Measurements from ENCODE around the gene BSN.
"Not testable (repeated sequence)": the region's sequence is repeated elsewhere in the genome, so short reads cannot be mapped to it uniquely, and the experiment has no call there.

The BSN gene

DNA sequence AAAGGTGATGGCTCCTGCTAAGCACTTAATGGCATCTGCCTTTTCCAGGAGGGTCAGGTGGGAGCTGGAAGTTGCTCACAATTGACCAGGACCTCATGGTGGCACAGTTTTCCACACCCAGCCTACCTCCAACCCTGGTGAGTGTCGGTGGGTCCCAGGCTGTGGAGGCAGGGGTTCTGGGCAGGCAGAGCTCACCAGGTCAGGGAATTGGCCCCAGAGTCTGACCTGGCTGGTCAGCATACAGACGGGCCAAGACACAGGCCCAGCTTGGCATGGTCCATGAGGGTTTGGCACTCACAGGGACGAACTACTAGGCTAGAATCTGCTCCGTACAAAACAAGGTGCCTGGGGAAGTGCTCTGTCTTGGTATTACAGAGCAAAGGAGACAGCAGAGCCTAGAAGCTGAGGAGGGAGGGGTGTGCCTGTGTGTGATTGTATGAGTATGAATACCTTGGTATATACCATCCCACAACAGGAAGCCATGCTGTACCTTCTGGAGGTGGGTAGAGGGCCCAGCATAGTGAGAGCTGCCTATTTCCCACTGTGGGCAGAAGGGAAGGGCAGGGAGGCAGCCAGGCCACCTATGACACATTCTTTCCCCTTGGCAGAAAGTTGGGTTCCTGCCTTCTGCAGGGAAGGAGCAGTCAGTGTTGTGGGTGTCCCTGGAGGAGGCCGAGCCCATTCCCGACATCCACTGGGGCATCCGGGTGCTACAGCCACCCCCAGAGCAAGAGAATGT, 126.4 kb downstream of the BSN start:
- no peak for DNase-seq

DNA sequence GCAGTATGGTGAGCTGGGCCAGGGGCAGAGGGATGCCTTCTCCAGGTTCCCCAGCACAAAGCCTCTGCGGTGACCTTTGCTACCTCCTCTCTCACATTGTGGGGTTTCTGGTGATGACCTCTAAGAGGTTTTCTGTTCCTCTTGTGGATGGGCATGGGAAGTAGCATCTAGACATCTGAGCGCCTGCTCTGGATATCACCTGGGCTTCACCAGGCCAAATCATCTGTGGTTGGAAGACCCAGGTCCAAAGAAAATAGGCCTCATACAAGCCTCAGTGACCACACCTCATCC, 126.9 kb downstream of the BSN start:
- DNase-seq: no peak

DNA sequence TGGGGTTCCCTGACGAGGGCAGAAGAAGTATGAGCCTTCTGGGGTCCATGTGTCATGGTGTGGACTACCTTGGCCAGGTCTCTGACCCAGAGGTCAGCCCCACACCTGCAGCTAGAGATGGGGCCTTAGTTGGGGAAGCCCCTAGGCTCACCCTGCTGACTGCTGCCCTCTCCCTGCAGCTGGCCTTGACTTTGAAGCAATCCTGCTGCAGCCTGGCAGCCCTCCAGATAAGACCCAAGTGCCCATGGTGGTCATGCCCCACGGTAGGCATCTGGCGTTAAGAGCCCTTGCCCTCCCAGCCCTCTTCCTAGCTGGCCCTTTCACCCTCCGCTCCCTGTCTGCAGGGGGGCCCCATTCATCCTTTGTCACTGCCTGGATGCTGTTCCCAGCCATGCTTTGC, 127.3 kb downstream of the BSN start:
- no peak for DNase-seq

DNA sequence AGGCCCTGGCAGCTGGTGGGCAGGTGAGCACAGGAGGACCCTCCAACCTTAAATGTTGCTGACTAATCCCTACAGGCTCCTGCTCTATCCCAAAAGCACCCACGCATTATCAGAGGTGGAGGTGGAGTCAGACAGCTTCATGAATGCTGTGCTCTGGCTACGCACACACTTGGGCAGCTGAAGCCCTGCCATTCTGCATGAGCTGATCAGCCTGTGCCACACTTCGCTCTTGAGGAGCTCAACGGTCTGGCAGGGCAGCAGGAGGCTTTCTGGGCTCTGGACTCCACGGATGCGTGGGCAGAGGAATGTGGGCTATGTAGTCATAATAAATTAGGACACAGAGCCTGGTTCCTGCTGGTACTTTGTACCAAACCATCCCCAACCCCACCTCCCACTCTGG, 128.9 kb downstream of the BSN start:
- no peak for DNase-seq

DNA sequence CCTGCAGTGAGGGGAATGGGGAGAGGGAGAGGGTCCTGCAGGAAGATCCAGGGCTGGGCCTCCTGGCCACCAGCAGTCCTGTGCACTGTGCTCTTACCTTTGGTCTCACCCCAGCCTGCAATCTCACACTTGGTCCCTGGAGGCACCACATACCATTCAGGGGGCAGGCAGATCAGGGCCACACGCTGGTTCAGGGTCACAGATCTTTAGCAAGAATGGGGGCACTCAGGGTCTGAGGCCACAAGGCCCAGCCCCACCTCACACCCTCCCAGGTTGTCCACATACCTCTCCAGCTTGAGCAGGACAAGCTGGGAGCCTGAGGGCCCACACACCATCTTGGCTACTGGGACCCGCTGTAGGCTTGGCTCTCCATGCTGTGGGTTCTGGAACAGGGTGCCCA, 130.2 kb downstream of the BSN start:
- DNase-seq: not testable (repeated sequence)

DNA sequence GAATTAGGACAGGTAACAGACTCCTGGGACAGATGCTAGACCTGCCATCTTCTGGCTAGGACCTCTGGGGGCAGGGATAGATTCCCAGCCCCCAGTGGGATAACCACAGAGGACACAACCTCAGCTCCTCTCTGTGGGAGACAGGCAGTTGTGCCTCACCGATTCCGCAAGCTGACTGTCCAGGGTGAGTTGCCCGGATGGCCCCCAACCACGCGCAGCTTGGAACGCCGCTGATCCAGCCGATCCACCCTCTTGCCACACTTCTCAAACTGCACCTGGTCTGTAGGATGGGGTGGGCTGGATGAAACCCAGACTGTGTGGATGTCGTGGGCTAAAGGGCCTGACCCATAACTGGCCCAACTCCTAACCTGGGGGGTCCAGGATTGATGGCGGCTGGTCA, 130.8 kb downstream of the BSN start:
- DNase-seq: not testable (repeated sequence)

DNA sequence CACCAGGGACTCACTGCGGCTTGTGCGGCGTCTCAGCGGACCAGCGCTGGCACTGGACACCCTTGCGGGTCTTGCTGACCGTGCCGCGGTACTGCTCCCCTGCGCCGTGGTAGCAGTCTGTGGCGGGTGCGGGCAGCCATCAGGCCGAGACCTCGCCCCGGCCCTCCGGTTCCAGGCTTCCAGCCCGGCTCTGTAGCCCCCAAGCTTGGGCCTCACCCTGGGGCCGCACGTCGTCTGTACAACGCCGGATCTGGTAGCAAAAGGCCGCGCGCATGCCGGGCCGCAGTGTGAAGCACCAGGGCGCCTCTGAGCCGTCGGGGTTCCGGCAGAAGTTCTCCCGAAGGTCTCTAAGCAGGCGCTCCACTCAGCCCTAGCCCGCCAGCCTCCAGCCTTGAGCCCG, 131.6 kb downstream of the BSN start:
- not testable (repeated sequence) for DNase-seq

DNA sequence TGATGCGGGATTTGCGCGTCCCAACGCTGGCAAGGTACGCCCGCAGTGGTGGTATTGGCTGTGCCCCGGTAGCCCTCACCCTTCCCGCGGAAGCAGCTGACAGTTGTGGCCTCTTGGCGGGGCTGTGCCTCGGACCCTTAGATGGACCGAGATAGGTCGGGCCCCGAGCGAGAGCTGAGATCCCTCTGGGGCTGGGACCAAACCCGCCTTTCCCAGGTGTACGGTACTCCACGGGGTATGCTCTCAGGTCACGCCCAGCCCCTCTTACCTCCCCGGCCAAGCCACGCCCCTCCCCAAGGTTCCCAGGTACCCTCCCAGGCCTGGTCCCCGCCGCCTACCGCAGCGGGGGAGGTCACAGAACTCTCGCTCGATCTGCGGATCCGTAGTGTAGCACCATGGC, 132.1 kb downstream of the BSN start:
- not testable (repeated sequence) for DNase-seq

DNA sequence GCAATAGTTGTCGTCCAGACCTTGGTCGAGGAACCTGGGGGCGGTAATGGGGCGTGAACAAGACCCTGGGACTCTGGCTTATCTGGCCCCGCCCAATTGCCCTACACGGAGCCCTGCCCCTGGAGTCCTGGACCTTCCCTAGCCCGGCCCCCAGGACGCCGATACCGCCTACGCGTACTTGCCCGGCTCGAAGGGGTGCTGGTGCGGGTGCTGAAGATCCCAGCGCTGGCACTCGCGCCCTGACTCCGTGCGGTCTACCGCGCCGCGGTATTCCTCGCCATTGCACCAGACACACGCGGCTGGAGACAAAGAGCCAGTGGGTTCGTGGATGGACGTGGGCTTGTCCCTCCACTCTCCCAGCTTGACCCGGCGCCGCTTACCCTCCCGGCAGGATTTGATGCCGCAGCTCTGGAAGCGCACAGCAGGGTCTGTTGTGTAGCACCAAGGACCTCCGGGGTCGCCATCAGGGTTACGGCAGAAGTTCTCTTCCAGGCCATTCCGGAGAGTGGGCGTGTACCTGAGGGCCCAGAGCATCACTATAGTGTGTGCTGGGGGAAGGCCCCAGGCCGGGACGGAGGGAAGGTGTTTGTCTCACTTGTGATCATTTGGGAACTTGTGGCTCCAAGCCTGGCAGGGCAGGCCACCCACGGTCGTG, 132.6 kb downstream of the BSN start:
- not testable (repeated sequence) for DNase-seq

DNA sequence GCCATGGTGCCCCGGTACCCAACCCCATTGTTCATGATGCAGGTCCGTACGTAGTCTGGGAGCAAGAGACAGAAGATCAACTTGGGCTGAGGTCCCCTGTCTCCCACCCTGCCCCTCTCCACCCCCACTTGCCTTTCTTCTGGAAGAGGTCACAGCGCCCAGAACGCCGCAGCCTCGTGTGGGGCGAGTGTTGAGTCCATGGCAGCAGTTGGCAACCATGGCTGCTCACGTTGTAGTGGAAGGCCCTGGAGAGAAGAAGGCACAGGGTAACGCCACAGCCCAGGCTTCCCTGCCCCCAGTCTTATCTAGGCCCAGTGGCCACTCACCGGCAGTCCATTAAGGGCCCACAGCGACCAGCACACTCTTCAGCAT, 133.1 kb downstream of the BSN start:
- not testable (repeated sequence) for DNase-seq

DNA sequence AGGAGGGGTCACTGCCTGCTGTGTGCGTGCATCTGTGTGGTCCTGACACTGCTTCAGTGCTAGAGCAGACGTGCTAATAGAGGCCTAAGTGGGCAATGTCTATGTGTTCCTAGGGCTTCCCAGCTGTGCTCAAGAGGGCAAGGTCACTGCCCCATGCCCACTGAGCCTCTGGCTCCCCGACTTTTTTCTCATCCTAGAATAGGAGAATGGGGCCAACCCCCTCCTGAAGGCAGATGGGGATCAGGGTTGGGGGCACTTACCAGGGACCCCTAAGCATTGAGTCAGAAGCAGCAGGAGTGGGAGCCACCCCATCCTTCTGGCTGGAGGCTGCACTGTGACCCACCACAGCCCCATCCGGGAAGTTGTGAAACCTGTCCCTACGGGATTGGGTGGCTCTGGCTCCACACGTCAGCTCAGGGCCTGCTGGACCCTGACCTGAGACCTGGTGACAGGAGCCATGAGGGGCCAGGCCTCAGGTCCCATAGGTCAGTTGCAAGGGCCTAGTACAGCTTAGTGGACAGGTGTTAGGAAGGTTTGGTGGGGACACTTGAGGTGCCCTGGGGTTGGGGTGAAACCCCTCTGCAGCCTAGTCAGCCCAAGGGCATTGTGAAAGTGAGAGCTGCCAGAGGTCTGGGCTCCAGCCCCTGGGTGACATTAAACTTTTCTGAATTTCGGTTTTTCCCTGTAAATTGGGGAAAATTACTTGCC, 134.2 kb downstream of the BSN start:
- not testable (repeated sequence) for DNase-seq

DNA sequence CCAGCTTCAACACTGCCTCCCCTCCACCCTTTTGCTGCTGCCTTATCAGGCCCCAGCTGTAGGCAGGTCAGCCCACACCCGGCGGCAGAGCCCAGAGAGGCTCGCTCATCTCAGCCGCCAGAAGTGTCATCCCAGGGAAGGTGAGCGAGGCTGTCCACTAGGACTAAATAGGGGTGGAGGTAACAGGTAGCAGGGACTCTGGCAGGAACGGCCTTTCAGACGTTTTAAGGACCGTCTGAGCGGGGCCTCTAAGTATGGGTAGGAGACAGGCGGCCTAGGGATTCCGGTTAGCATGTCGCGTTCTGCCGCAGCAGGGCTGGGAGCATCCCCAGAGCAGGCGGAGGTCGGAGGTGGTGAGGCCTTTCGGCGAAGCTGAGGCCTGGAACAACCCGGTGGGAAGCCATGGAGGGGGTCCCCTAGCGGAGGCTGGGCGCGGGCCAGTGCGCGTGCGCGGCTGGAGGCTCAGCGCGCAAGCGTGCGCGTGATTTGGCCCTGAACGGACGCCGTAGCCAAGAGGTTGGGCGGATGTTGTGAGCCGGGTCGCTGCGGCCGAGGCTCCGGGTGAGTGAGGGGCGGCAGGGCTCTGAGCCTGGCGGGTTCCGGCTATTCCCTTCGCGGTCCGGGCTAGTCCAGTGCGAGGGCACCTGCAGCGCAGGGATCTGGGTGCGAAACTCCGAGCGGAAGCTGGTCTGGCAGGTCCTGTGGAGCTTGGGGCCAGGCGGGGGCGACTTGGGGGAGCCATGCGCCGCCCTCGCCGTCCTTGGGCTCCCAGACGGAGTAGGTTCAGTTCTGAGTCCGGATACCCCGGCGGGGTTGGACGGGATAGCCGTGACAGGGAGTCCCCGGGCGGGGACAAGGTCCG, 135.0 kb downstream of the BSN start, which contains the start of the genes MST1 and RNF123:
Gene MST1 (minus strand): TSS at position 429 of the 862 bp plus-strand sequence. CDS start 783 bp downstream, outside the sequence.
Gene RNF123 (plus strand): TSS at position 512 of the 862 bp plus-strand sequence. CDS start 1,609 bp downstream, outside the sequence.
- DNase-seq: no peak

DNA sequence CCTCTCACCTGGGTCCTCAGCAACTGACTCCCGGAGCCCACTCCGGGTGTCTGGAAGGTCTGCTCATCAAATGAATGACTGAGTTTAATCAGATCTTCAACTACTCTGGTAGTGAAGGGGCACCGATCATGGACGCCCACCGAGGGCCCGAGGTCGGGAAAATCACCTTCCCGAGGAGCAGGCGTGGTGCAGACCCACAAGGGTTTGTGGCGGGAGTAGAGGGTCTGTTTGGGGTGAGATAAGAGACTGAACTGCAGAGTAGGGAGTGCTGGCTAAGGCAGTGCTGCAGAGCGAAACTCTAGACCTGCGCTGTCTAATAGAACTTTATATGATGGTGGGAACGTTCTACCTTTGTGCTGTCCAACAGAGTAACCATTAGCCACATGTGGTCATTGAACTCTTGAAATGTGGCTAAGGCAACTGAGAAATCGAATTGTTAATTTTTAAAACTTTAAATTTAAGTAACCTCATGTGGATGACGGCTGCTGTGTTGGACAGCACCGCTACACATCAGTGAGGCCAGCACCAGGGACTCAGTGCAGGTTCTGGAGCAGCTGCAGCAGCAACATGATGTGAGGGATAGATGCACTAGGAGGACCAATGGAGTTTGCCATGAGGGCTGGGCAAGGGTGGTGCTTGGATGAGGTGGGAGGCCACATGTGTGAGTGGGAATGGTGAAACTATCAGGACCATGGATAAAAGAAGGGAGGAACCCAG, 135.8 kb downstream of the BSN start:
- not testable (repeated sequence) for DNase-seq

DNA sequence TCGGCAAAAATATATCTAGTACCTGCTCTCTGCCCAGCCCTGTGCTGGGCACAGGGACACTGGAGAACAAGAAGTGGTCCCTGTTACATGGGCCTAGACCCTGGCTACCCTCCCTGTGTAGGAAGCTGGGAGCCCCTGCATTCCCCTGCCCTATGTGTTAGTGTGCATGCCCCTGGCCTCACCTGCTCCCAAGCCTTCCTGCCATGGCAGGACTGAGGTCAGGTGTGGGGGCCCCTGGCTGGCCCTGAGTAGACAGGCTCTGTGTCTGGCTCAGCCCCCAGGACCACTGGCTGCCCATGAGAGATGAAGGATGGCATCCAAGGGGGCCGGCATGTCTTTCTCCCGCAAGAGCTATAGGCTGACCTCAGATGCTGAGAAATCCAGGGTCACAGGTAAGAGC, 136.6 kb downstream of the BSN start:
- not testable (repeated sequence) for DNase-seq

DNA sequence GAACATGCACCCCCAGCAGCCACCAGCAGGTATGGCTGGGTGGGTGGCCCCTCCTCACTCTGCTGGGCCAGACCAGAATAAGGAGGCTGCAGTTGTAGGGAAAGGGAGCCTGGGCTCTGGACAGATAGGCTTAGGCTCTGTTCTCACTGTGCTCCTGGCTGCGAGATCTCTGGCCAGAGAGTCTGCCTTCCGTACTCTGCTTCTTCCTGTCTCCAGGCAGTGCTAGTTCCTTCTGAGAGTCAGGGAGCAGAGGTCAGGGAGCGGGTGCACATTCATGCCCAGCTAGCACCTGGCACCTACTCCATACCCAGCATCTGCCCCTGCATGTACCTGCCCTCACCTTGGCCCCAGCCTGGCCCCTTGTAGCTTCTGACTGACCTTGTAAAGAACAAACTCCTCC, 137.2 kb downstream of the BSN start:
- not testable (repeated sequence) for DNase-seq

DNA sequence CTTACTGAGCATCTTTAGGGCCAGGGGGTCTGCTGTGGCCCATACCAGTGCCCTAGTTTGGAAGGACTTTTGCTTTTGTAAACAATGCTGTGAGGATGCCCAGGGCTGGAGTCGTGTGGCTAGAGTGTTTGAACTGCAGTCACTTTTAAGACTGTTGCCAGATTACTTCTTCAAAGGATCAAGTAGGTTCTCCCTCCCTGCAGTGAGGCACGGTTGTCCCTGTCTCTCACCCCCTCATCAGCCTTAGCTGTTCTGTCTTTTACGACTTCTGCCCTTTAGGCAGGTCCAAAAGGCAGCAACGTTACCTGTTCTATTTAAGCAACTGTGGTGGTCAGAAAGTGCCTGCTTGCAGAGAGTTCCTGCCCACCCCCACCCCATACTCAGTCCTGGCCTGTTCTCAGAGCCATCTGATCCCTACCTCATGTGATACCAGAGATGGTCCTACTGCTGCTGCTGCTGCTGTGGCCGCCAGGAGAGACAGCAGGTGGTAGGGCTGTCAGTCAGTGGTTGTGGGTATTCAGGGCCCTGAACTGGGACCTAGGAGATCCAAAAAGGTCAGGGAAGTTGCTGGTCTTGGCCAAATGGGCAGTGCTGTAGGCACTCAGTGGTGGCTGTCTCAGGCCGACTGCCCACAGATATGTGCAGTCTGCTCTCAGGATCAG, 140.3 kb downstream of the BSN start:
- DNase-seq: not testable (repeated sequence)

DNA sequence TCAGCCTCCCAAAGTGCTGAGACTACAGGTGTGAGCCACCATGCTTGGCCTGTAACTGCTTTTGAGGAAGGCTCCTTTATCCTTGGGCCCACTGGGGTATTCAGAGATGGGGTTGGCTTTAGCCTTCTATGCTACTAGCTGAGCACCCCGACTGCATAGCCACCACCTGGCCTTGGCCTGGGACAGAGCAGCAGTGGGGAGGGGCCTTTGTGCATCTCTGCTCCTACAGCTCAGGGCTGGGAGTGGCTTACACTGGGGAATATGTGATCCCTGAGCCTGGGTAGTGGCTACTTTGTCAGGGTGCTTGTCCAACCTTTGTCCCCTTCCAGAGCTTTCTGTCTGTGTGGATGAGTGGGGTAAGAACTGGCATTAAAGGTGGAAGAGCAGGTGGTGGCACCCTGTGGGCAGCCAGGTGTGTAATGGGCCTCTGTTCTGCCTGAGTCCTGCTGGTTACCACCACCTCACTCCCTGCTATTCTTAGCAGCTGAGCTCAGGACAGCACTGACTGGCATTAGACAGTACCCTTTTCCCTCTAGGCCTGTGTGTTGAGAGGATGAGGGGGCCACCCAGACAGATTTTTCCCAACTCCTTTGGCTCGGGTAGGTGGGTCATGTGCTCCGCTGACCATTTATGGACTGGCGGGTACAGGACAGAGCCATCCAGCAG, 141.2 kb downstream of the BSN start:
- DNase-seq: not testable (repeated sequence)

DNA sequence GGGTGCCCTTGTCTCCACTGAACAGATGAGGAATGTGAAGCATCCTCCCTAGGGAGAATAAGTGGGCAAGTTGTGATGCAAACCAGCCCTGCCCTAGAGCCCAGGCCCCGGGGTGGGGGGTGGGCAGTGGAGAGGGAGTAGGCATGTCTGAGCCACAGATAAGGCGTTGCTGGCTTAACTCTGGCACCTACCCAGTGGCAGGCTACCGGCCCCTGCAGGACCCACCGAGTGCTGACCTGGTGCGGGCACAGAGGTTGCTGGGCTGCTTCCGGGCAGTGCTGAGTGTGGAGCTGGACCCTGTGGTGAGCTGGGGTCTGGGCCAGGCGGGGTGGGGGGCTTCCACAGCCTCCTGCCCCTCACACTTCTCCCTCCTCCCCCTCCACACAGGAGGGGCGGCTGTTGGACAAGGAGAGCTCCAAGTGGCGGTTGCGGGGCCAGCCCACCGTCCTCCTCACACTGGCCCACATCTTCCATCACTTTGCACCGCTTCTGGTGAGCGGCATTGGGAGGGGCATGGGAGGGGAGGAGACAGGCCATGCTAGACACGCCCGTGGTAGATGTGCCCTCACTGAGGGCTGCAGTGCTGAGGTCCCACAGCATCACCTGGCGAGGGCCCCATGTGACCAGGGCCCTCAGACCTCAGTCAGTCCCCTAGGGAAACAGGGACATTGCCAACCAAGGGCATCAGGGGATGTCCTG, 145.2 kb downstream of the BSN start:
- no peak for DNase-seq

DNA sequence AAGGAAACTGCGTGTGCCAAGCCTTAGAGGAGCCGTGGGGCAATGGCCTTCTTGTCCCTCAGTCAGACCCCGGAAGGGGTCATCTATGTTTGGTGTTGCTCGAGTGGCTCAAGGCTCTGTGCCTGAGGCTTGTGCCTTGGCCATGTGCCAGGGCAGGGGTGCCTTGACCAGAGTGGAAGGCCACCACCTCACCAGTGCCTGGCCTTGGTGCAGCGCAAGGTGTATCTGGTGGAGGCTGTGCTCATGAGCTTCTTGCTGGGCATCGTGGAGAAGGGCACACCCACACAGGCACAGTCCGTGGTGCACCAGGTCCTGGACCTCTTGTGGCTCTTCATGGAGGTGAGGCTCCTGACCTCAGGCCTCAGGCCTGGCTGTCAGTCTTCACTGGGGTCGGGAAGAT, 145.7 kb downstream of the BSN start:
- DNase-seq: no peak

DNA sequence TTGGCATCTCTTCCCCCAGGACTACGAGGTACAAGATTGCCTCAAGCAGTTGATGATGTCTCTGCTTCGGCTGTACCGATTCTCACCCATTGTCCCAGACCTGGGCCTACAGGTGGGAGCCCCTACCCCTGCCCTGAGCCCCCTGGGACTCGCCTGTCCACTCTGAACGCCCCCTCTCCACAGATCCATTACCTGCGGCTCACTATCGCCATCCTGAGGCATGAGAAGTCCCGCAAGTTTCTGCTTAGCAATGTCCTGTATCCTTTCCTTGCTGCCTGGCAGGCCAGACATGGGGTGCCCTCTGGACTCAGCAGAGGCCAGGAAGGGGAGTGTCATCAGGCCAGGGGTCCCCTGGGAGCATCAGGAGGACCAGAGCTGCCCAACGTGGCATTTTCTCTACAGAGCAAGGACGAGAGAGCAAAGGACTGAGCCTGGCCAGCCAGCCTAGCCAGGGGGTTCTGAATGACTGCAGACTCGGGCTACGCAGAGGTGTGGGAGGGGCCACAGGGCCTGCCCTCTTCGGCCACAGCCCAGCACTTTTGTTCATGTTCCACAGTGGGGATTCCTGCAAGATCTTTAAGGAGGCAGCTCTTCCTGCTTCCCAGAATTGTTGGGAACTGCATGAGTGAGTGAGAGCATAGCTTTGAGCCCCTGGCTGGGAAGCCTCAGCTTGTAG, 146.3 kb downstream of the BSN start:
- no peak for DNase-seq

All from NCI-H510A (cell line).